ENCODE results near the gene ZXDC. TPM values are rescaled to one million over a fixed set of nuclear protein-coding genes. Genes with fewer than 3 reads are reported as not detected.

The ZXDC gene, protein sequence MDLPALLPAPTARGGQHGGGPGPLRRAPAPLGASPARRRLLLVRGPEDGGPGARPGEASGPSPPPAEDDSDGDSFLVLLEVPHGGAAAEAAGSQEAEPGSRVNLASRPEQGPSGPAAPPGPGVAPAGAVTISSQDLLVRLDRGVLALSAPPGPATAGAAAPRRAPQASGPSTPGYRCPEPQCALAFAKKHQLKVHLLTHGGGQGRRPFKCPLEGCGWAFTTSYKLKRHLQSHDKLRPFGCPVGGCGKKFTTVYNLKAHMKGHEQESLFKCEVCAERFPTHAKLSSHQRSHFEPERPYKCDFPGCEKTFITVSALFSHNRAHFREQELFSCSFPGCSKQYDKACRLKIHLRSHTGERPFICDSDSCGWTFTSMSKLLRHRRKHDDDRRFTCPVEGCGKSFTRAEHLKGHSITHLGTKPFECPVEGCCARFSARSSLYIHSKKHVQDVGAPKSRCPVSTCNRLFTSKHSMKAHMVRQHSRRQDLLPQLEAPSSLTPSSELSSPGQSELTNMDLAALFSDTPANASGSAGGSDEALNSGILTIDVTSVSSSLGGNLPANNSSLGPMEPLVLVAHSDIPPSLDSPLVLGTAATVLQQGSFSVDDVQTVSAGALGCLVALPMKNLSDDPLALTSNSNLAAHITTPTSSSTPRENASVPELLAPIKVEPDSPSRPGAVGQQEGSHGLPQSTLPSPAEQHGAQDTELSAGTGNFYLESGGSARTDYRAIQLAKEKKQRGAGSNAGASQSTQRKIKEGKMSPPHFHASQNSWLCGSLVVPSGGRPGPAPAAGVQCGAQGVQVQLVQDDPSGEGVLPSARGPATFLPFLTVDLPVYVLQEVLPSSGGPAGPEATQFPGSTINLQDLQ
- 61.1 and 63.2 TPM in 2 replicates for total RNA-seq (2021)
- Bru-seq, nascent RNA: percentile 93 among the genes with signal in this experiment
- BruChase-seq, experiment 1, labeled RNA remaining after a 2-hour chase: percentile 97 among the genes with signal in this experiment
- BruChase-seq, experiment 2, labeled RNA remaining after a 6-hour chase: percentile 96 among the genes with signal in this experiment
- long read RNA-seq, transcript ZXDC-201 (6 exons, 2,579 nt): minor isoform, 17 of 95 reads
- long read RNA-seq, transcript ZXDC-202 (10 exons, 3,405 nt): major isoform, 32 of 95 reads
- long read RNA-seq, partial matches to known transcripts: 15 of 95 reads
- long read RNA-seq, other reads (novel, unspliced or antisense): 31 of 95 reads

DNA sequence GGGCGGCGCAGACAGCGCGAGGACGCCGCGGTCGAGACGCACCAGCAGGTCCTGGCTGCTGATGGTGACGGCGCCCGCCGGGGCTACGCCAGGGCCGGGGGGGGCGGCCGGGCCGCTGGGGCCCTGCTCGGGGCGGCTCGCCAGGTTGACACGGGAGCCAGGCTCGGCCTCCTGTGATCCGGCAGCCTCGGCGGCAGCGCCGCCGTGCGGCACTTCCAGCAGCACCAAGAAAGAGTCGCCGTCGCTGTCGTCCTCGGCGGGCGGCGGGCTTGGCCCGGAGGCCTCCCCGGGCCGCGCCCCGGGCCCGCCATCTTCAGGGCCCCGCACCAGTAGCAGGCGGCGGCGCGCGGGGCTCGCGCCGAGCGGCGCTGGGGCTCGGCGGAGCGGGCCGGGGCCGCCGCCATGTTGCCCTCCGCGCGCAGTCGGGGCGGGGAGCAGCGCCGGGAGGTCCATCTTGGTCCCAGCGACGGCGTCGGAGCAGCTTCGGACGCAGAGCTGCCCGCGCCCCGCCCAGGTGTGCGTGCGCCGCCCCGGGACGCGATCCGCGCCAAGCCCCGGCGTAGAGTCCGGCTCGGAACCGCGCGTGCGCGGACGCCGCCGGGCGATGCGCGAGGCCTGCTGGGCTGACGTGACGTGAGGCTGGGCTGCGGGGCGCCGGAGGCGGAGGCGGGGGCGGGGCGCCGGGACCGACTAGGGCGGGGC lies at the start of gene ZXDC:
ZXDC (minus strand) TSS at position 479 of the 702 bp plus-strand sequence; CDS start at position 453, 26 bp downstream.
- CTCF ChIA-PET: no interaction called here
- DNase-seq (ENCODE audit: low spot score): peak; percentile 95
- peaks cover 26% of the 10 kb centered on the region for H3K4me1 ChIP-seq (ENCODE audit: insufficient read depth, low read length, poor library complexity, severe bottlenecking)
- intact Hi-C loops (cut with micrococcal nuclease; ENCODE audit: unreplicated experiment): loop anchor here (10.0 kb wide), 2 partner anchors 341 to 561 kb away; no protein-coding TSS in a partner anchor
- H3K4me3 ChIP-seq (ENCODE audit: low read depth, low read length, poor library complexity, severe bottlenecking): peak within 1 kb of the TSS; percentile 86
- BruUV-seq (replicated peaks): no TSS peak
- H3K9me3 ChIP-seq (ENCODE audit: low read depth, low read length, poor library complexity, severe bottlenecking): no peaks in the 10 kb centered on the region
- H3K36me3 ChIP-seq (ENCODE audit: insufficient read depth, low read length, poor library complexity, severe bottlenecking): peaks cover 15% of the 10 kb centered on the region
- H3K27me3 ChIP-seq (replicated peaks; ENCODE audit: insufficient read depth, low read depth, low read length, poor library complexity): no peaks in the 10 kb centered on the region
- TF ChIP-seq, protein P1, sequence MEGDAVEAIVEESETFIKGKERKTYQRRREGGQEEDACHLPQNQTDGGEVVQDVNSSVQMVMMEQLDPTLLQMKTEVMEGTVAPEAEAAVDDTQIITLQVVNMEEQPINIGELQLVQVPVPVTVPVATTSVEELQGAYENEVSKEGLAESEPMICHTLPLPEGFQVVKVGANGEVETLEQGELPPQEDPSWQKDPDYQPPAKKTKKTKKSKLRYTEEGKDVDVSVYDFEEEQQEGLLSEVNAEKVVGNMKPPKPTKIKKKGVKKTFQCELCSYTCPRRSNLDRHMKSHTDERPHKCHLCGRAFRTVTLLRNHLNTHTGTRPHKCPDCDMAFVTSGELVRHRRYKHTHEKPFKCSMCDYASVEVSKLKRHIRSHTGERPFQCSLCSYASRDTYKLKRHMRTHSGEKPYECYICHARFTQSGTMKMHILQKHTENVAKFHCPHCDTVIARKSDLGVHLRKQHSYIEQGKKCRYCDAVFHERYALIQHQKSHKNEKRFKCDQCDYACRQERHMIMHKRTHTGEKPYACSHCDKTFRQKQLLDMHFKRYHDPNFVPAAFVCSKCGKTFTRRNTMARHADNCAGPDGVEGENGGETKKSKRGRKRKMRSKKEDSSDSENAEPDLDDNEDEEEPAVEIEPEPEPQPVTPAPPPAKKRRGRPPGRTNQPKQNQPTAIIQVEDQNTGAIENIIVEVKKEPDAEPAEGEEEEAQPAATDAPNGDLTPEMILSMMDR (conservative IDR thresholded peaks at IDR 0.05; ENCODE audit: low read depth, low read length): peak; percentile 35; the same call in 1 of the 2 replicates
- no peak for TF ChIP-seq EZH2 (IDR thresholded peaks at IDR 0.05; ENCODE audit: borderline replicate concordance, low read depth, low read length, poor library complexity, severe bottlenecking)
- peak within 1 kb of the TSS; percentile 87 for H3K27ac ChIP-seq (ENCODE audit: low read depth, low read length, poor library complexity, severe bottlenecking)
- POLR2A ChIA-PET (ENCODE audit: low non-redundant PET): no interaction called here

DNA sequence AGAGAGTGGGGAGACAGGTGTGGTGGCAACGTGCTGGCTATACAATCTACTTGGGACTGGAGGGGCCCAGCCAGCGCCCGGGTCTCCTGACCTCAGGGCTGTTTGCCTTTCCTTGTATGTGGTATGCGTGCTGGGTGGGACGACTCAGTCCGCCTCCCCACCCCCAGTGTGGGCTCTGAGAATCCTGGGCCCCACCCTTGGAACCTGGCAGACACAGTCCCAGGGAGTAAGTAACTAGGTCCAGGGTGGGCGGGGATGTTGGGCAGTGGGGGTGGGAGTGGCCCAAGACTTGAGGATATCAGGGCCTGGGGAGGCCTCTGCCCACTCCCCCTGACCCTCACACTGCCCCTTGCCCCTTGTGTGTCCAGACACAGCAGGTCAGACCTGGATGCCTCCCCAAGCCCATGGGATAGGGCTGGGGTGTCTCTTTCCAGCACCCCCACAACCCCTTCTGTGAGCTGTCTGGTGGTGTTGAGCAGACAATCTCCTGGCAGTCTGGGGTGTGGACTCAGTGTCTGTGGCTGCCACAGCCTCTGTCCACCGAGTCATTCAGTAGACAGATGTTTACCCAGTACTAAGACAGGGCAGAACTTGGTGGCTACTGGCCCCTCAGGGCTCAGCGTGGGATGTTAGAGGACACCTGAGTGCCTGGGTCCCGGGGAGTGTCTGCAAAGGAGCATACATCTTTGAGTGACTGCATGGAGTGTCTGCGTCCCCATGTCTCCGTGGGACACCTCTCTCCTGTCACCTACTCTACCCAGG lies 49.6 kb upstream of the ZXDC start:
- DNase-seq (ENCODE audit: low spot score): no peak
- no peak overlapping the region for H3K27ac ChIP-seq (ENCODE audit: low read depth, low read length, poor library complexity, severe bottlenecking)
- ChIA-PET POLR2A (ENCODE audit: low non-redundant PET) (no interaction called here), CTCF (no interaction called here)
- H3K9me3 ChIP-seq (ENCODE audit: low read depth, low read length, poor library complexity, severe bottlenecking): no peaks in the 10 kb centered on the region
- no peak overlapping the region for H3K4me3 ChIP-seq (ENCODE audit: low read depth, low read length, poor library complexity, severe bottlenecking)
- peaks cover 14% of the 10 kb centered on the region for H3K4me1 ChIP-seq (ENCODE audit: insufficient read depth, low read length, poor library complexity, severe bottlenecking)
- H3K27me3 ChIP-seq (replicated peaks; ENCODE audit: insufficient read depth, low read depth, low read length, poor library complexity): peaks cover 6% of the 10 kb centered on the region
- H3K36me3 ChIP-seq (ENCODE audit: insufficient read depth, low read length, poor library complexity, severe bottlenecking): no peaks in the 10 kb centered on the region
- BruUV-seq (replicated peaks): no TSS peak
- intact Hi-C loops (cut with micrococcal nuclease; ENCODE audit: unreplicated experiment): loop anchor here (10.0 kb wide), 1 partner anchor 130 kb away; the partner anchor contains the start of gene TXNRD3
- TF ChIP-seq EZH2 (IDR thresholded peaks at IDR 0.05; ENCODE audit: borderline replicate concordance, low read depth, low read length, poor library complexity, severe bottlenecking): no peak
- TF ChIP-seq, protein P1 (conservative IDR thresholded peaks at IDR 0.05; ENCODE audit: low read depth, low read length): no peak
